ENCODE data around the gene HSH2D. TPM values are rescaled to one million over a fixed set of nuclear protein-coding genes. Genes with fewer than 3 reads are reported as not detected.

HSH2D gene
- total and polyA plus RNA-seq, 9 of the 15 experiments (the other 6 are each of a cell fraction or from before 2014, with no cell fraction given): 0.03 to 1.1 (median 0.35) TPM; not detected in 1

DNA sequence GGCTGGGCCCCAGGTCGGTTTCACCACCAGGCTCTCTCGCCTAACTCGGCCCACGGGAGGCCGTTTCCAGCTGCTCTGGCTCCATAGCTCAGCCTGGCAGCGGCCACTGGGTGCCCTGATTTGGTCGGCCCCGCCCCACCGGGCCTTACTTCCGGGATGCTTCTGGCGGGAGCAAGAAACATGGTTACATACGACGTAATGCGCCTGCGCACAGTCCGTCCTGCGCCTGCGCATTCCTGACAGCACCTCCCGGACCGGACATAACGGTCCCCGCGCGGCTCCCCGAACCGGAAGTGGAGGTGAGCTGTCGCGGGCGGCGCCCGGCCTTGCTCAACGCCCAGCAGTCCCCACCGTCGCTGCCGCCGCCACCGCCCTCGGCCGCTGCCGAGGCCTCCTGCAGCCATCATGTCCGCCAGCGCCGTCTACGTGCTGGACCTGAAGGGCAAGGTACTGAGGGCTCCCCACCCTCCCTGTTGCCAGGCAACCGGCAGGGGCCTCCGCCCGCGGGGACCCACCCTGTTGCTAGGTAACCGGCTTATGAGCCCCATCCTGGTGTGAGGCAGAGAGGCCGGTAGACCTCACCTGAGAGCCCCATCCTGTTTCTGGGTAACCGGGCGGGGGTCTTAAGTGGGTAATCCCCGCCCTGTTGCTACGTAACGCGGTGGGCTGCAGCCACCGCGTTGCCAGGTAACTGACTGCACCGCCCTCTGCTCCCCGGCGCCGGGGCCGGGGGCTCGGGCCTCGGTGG lies 54.3 kb downstream of the HSH2D start, which contains the start of gene AP1M1 (continued):
- TF ChIP-seq, protein P1, sequence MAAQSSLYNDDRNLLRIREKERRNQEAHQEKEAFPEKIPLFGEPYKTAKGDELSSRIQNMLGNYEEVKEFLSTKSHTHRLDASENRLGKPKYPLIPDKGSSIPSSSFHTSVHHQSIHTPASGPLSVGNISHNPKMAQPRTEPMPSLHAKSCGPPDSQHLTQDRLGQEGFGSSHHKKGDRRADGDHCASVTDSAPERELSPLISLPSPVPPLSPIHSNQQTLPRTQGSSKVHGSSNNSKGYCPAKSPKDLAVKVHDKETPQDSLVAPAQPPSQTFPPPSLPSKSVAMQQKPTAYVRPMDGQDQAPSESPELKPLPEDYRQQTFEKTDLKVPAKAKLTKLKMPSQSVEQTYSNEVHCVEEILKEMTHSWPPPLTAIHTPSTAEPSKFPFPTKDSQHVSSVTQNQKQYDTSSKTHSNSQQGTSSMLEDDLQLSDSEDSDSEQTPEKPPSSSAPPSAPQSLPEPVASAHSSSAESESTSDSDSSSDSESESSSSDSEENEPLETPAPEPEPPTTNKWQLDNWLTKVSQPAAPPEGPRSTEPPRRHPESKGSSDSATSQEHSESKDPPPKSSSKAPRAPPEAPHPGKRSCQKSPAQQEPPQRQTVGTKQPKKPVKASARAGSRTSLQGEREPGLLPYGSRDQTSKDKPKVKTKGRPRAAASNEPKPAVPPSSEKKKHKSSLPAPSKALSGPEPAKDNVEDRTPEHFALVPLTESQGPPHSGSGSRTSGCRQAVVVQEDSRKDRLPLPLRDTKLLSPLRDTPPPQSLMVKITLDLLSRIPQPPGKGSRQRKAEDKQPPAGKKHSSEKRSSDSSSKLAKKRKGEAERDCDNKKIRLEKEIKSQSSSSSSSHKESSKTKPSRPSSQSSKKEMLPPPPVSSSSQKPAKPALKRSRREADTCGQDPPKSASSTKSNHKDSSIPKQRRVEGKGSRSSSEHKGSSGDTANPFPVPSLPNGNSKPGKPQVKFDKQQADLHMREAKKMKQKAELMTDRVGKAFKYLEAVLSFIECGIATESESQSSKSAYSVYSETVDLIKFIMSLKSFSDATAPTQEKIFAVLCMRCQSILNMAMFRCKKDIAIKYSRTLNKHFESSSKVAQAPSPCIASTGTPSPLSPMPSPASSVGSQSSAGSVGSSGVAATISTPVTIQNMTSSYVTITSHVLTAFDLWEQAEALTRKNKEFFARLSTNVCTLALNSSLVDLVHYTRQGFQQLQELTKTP (IDR thresholded peaks at IDR 0.05; ENCODE audit: low read depth in 1 of 2, partially characterized antibody in 2 of 2): no peak
- no peak for TF ChIP-seq JUNB (CRISPR knock-in tag; conservative IDR thresholded peaks at IDR 0.05)
- TF ChIP-seq FOXA3 (CRISPR knock-in tag; conservative IDR thresholded peaks at IDR 0.05 in 1 of 2, IDR thresholded peaks at IDR 0.05 in 1 of 2): no peak
- TF ChIP-seq ZNF143 (CRISPR knock-in tag; IDR thresholded peaks at IDR 0.05): no peak
- no peak for TF ChIP-seq ETS2 (tag; IDR thresholded peaks at IDR 0.05; ENCODE audit: borderline replicate concordance, poor library complexity, severe bottlenecking)
- TF ChIP-seq ZZZ3 (IDR thresholded peaks at IDR 0.05): no peak
- TF ChIP-seq, protein P2, sequence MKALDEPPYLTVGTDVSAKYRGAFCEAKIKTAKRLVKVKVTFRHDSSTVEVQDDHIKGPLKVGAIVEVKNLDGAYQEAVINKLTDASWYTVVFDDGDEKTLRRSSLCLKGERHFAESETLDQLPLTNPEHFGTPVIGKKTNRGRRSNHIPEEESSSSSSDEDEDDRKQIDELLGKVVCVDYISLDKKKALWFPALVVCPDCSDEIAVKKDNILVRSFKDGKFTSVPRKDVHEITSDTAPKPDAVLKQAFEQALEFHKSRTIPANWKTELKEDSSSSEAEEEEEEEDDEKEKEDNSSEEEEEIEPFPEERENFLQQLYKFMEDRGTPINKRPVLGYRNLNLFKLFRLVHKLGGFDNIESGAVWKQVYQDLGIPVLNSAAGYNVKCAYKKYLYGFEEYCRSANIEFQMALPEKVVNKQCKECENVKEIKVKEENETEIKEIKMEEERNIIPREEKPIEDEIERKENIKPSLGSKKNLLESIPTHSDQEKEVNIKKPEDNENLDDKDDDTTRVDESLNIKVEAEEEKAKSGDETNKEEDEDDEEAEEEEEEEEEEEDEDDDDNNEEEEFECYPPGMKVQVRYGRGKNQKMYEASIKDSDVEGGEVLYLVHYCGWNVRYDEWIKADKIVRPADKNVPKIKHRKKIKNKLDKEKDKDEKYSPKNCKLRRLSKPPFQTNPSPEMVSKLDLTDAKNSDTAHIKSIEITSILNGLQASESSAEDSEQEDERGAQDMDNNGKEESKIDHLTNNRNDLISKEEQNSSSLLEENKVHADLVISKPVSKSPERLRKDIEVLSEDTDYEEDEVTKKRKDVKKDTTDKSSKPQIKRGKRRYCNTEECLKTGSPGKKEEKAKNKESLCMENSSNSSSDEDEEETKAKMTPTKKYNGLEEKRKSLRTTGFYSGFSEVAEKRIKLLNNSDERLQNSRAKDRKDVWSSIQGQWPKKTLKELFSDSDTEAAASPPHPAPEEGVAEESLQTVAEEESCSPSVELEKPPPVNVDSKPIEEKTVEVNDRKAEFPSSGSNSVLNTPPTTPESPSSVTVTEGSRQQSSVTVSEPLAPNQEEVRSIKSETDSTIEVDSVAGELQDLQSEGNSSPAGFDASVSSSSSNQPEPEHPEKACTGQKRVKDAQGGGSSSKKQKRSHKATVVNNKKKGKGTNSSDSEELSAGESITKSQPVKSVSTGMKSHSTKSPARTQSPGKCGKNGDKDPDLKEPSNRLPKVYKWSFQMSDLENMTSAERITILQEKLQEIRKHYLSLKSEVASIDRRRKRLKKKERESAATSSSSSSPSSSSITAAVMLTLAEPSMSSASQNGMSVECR (CRISPR knock-in tag; IDR thresholded peaks at IDR 0.05): peak; percentile 68; the same call in 1 of the 2 replicates
- TF ChIP-seq, protein P3, sequence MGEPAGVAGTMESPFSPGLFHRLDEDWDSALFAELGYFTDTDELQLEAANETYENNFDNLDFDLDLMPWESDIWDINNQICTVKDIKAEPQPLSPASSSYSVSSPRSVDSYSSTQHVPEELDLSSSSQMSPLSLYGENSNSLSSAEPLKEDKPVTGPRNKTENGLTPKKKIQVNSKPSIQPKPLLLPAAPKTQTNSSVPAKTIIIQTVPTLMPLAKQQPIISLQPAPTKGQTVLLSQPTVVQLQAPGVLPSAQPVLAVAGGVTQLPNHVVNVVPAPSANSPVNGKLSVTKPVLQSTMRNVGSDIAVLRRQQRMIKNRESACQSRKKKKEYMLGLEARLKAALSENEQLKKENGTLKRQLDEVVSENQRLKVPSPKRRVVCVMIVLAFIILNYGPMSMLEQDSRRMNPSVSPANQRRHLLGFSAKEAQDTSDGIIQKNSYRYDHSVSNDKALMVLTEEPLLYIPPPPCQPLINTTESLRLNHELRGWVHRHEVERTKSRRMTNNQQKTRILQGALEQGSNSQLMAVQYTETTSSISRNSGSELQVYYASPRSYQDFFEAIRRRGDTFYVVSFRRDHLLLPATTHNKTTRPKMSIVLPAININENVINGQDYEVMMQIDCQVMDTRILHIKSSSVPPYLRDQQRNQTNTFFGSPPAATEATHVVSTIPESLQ (CRISPR knock-in tag; IDR thresholded peaks at IDR 0.05): no peak
- TF ChIP-seq KLF6 (CRISPR knock-in tag; IDR thresholded peaks at IDR 0.05; ENCODE audit: borderline replicate concordance): no peak

Measured in K562 (cell line).